Measurements from ENCODE around the gene HMCES. TPM values are rescaled to one million over a fixed set of nuclear protein-coding genes. Genes with fewer than 3 reads are reported as not detected.

The HMCES gene
- polyA plus RNA-seq, 4 donors: 37.8 to 53.5 (median 50.3) TPM

DNA sequence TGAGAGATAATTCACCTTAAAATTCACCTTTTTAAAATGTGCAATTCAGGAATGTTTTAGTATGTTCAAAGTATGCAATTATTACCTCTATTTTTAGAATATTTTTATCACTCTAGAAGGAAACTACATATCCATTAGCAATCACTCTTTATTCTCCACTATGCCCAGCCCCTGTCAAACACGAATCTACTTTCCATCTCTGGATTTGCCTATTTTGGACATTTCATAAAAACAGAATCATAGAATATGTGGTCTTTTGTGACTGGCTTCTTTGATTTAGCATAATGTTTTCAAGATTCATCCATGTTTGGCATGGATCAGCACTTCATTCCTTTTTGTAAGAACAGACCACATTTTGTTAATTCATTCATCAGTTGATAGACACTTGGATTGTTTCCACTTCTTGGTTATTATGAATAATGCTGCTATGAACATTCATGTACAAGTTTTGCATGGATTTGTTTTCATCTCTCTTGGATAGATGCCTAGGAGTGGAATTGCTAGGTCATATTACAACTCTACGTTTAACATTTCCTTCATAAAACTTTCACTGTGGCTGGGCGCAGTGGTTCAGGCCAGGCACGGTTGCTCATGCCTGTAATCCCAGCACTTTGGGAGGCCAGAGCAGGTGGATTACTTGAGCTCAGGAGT lies 12.7 kb downstream of the HMCES start:
- no peak for DNase-seq (ENCODE audit: low read depth in 4 of 4, low spot score in 3 of 4)

DNA sequence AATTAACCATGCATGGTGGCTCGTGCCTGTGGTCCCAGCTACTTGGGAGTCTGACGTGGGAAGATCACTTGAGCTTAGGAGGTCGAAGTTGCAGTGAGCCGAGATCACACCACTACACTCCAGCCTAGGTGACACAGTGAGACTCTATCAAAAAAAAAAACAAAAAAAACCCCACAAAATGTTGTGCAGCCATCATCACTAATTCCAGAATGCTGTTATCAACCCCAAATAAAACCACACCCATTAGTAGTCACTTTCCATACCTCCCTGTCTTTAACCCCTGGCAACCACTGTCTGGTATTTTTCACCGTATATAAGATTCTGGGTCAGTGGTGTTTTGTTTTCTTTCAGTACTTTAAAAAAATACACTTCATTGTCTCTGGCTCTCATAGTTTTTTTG lies 16.6 kb downstream of the HMCES start:
- DNase-seq (ENCODE audit: low read depth in 4 of 4, low spot score in 3 of 4): no peak

- no peak for DNase-seq (ENCODE audit: low read depth in 4 of 4, low spot score in 3 of 4)
Observed at GRCh38 chr3:129304146-129304961, 25.7 kb downstream of the HMCES start.

GRCh38 chr3:129304962-129305222 lies 26.2 kb downstream of the HMCES start:
- DNase-seq (ENCODE audit: low read depth in 4 of 4, low spot score in 3 of 4): no peak

GRCh38 chr3:129305592-129306091 lies 27.0 kb downstream of the HMCES start:
- peak; percentile 57 to 74 (median 62) for DNase-seq (ENCODE audit: low read depth in 4 of 4, low spot score in 3 of 4)

GRCh38 chr3:129308636-129309035 lies 30.0 kb downstream of the HMCES start:
- no peak for DNase-seq (ENCODE audit: low read depth in 4 of 4, low spot score in 3 of 4)

- no peak for DNase-seq (ENCODE audit: low read depth in 4 of 4, low spot score in 3 of 4)
Observed at GRCh38 chr3:129310111-129311011, 31.7 kb downstream of the HMCES start.

DNA sequence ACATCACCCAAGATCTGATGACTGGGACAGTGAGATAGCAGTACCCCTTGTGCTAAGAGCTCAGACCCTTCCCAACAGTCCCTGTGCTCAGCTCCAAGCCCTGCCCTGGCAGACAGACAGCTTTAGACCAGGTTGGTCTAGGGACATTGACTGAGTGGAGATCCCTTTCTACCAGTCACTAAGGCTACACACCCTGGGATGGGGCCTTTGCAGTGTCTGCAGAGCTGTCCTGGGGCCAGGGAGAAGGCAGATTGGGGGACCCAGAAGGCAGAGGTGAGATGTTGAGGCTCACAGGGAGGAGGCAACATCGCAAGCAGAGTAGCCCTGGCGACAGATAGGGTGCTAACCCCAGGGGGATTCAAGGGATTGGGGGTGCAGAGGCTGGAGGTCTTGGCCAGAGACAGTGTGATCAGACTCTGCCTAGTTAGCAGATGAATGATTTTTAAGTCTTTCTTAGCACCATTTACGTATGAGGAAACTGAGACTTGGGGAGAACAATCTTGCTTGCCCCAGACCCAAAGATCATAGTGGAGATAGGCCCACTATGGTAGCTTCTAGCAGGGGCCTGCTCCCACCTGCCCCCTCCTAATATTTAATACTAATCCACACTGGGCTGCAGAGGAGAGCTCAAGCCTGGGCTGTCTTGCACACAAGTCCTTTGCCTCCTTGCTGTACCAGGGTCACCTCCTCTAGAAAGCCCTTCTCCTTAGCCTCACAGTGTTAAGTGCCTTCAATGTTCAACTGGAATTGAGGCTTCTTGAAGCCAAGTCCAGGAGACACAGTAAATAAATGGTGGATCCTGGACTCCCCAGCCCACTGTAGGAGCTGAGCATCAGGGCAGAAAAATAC lies 32.6 kb downstream of the HMCES start:
- no peak for DNase-seq (ENCODE audit: low read depth in 4 of 4, low spot score in 3 of 4)

- no peak for DNase-seq (ENCODE audit: low read depth in 4 of 4, low spot score in 3 of 4)
Observed at GRCh38 chr3:129312021-129312639, 33.5 kb downstream of the HMCES start.

- no peak for DNase-seq (ENCODE audit: low read depth in 4 of 4, low spot score in 3 of 4)
Observed at GRCh38 chr3:129312671-129313414, 34.2 kb downstream of the HMCES start.

DNA sequence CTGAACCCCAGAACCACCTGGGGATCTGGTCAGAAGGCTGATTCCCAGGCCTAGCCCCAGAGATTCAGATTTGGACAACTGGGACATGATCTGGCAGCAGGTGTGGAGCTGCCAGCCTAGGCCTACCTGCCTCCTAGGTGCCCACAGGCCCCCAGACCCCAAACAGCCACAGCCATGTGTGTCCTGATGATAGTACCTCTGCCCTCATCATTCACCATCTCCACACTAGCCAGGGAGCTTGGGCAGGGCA lies 34.7 kb downstream of the HMCES start:
- DNase-seq (ENCODE audit: low read depth in 4 of 4, low spot score in 3 of 4): no peak

- DNase-seq (ENCODE audit: low read depth in 4 of 4, low spot score in 3 of 4): no peak
Observed at GRCh38 chr3:129313665-129314385, 35.2 kb downstream of the HMCES start.

DNA sequence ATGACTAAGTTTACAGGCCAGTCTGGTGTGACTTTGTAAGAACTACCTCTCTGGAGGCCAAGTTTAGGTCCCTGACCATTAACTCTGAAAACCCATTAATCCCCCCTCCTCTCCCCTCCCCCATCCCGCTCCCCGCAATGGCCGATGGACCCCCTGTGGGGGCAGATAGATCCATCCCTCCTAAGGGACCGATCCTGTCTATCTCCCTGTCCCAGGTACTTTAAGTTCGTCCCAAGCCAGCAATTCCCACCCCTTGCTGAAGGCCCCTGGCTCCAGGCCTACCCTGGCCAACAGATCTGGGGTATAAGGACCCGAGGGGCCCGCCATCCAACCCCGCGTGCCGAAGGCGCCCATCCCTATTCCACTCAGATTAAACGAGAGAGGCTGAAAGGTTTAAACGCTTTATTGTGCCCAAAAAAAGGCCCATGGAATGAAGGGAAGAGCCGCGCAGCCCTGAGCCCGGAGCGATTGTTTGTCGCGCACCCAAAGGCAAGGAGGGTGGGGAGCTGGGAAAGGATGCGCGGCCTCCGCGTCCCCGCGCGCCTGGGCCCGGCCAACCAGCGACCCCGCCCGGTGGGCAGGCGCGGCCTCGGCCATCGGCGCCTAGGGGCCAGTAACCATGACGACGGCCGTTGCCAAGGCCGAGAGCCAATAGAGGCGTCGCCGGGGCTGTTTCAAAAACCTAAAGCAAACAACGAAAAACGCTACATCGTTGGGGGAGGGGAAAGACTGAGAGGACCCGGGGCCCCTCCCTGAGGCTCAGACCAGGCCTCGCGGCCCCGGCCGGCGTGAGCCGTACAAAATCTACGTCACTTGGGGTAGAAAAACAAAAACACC lies 35.9 kb downstream of the HMCES start:
- peak; percentile 71 to 84 (median 81) for DNase-seq (ENCODE audit: low read depth in 4 of 4, low spot score in 3 of 4)

- DNase-seq (ENCODE audit: low read depth in 4 of 4, low spot score in 3 of 4): no peak
Observed at GRCh38 chr3:129315223-129315997, 36.7 kb downstream of the HMCES start.

DNA sequence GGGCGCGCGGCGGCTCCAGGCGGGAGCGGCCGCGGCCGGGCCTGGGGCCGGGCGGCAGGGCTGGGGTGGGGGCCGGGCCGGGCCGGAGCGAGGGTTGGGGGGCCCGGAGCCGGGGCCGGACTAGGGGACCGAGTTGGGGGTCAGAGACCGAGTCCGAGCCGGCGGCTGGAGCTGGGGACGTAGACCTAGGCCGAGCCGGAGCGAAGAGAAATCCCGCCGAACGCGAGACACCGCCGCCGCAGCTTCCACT lies 37.3 kb downstream of the HMCES start:
- DNase-seq (ENCODE audit: low read depth in 4 of 4, low spot score in 3 of 4): no peak

DNA sequence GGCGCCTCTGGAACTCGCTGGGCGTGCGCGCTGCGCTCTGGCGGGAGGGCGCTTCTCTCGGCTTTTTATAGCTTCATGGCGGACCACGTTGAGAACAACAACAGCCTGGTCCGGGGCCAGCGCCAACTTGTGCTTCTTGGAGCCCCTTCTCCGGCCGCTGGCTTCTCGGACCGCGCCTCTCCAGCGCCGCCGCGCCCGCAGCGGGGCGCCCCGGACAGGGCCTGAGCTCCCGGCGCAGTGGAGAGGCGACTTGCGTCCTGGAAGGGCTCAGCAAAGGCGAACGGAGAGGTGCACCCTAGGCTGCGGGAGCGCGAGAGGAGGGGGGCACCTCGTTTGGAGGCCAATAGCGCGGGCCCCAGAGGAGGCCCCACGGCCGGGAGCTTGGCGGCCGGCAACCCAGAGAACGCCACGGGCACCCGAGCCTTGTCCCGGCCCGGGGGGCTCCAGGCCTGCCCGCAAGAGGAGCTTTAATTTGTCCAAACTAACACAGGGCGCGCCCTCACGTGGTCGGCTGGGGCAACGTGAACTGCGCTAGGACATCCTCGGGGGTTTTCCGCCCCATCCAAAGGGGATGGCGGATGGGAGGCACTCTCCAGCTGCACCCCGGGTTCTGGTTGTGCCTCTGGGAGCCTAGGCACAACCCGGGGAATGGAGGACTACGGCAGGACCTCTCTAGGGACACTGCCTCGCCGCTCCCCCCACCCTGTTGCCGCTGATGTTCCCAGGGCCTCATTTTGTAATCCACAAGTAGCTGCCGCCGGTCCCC lies 37.8 kb downstream of the HMCES start:
- DNase-seq (ENCODE audit: low read depth in 4 of 4, low spot score in 3 of 4): peak; percentile 67 to 84 (median 82)
